Mucosa of descending colon (tissue), 3 donors: ENCODE results near the gene WWC2. TPM values are rescaled to one million over a fixed set of nuclear protein-coding genes. Genes with fewer than 3 reads are reported as not detected.
"Not testable (repeated sequence)": the region's sequence is repeated elsewhere in the genome, so short reads cannot be mapped to it uniquely, and the experiment has no call there.

Experiments
- ATAC-seq: fragments of 200-7000 bp; cut with Tn5 transposase; one replicate; pipeline ENCODE4 v1.9.1; 2020; ENCODE audit warnings: mild to moderate bottlenecking, moderate library complexity
- DNase-seq, 3 donors: peaks; one replicate each; pipeline ENCODE4 v3.0.0-alpha.2; 2020
- H3K36me3 ChIP-seq: fragments of 200-600 bp; one replicate; pipeline ENCODE4 v1.8.0; 2021; ENCODE audit warnings: low read depth, mild to moderate bottlenecking
- H3K4me1 ChIP-seq: fragments of 200-600 bp; one replicate; pipeline ENCODE4 v1.8.0; 2021; ENCODE audit warnings: low read depth, mild to moderate bottlenecking
- H3K4me3 ChIP-seq: fragments of 200-600 bp; one replicate; pipeline ENCODE4 v1.8.0; 2021; ENCODE audit warnings: mild to moderate bottlenecking
- H3K9me3 ChIP-seq: fragments of 200-600 bp; one replicate; pipeline ENCODE4 v1.8.0; 2021; ENCODE audit warnings: mild to moderate bottlenecking
- intact Hi-C, 2 donors: fragments of 100-400 bp; cut with DNase I in 1 of 2; cut with micrococcal nuclease in 1 of 2; formaldehyde crosslinking; loops; one replicate each; pipeline versions ENCODE4 v1.11.0 to v1.11.1; 2022; cut with DNase I, micrococcal nuclease
- total RNA-seq, 3 donors: library from RNA; stranded (reverse); fragmentation: NEBNext Ultra II Directional in 2 of 3; extraction: Animal tissue kit (Norgen Biotek cat#: 25700) in 2 of 3; gene quantifications; one replicate each; pipeline versions ENCODE4 v1.2.1 to v1.2.4, GENCODE V29; 2021 to 2023
- TF ChIP-seq, protein P1 (sequence below): fragments of 200-600 bp; IDR thresholded peaks from one replicate; pipeline ENCODE4 v1.8.0; 2022; ENCODE audit warnings: antibody characterized with exemption, mild to moderate bottlenecking
- donor health status: DM: no; HTN: no; CAD: no; lungs with moderate emphysema.
- donor health status: DM: no; HTN: no; CAD: no.
- donor health status: DM: no; HTN: yes; CAD: no.

The WWC2 gene
- total RNA-seq, 3 donors from 2014 or later, result 6.4 to 31.2 (median 7.7) TPM

GRCh38 chr4:183111452-183111885 lies 12.4 kb downstream of the WWC2 start:
- ATAC-seq (peak; percentile 89), DNase-seq (no peak)
- H3K9me3 ChIP-seq, result no peaks in the 10 kb centered on the region
- intact Hi-C loops, result no loop called here
- TF ChIP-seq, protein P1, sequence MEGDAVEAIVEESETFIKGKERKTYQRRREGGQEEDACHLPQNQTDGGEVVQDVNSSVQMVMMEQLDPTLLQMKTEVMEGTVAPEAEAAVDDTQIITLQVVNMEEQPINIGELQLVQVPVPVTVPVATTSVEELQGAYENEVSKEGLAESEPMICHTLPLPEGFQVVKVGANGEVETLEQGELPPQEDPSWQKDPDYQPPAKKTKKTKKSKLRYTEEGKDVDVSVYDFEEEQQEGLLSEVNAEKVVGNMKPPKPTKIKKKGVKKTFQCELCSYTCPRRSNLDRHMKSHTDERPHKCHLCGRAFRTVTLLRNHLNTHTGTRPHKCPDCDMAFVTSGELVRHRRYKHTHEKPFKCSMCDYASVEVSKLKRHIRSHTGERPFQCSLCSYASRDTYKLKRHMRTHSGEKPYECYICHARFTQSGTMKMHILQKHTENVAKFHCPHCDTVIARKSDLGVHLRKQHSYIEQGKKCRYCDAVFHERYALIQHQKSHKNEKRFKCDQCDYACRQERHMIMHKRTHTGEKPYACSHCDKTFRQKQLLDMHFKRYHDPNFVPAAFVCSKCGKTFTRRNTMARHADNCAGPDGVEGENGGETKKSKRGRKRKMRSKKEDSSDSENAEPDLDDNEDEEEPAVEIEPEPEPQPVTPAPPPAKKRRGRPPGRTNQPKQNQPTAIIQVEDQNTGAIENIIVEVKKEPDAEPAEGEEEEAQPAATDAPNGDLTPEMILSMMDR, result no peak
- no peak overlapping the region for H3K4me3 ChIP-seq
- peaks cover 12% of the 10 kb centered on the region for H3K4me1 ChIP-seq
- no peaks in the 10 kb centered on the region for H3K36me3 ChIP-seq

DNA sequence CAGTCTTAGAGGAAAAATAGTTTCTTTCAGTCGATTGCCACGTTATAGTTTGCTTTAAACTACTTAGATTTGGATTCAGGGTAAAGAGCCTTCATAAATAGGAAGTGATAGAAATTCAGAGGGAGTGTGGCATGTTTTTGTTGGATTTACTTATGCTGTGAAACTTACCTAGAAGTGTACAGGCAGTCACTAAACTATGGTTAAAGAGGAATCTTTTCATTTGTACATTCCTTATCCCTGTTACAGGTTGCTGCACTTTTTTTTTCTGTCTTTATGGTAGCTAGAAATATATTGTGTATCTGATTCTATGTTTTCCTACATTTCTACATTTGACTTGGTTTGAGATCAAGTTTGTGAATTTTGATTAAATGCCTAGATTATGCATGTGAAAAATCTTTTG lies 19.1 kb downstream of the WWC2 start:
- DNase-seq, result no peak
- Histone ChIP-seq H3K4me3 (no peak overlapping the region), H3K36me3 (no peaks in the 10 kb centered on the region), H3K4me1 (no peaks in the 10 kb centered on the region), H3K9me3 (no peaks in the 10 kb centered on the region)
- intact Hi-C loops, result no loop called here
- no peak for ATAC-seq
- TF ChIP-seq, protein P1, result no peak

DNA sequence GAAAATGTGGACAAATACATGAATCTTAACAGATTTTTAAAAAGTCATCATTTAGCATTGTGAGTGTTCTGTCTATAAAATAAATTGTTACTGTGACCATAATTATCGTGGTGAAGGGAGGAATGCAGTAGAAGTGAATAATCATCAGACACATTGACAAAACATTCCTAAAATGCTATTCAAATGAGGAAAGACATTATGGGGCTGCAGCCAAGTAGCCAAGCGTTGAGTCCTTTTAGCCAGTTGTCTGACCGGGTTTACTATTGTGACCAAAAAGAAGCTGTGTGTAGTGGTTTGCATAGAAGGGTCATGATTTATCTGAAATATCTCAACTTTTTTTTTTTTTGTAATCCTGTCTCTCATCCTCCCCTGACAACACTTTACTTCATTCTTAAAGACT lies 19.5 kb downstream of the WWC2 start:
- H3K4me1 ChIP-seq, result no peaks in the 10 kb centered on the region
- H3K4me3 ChIP-seq, result no peak overlapping the region
- TF ChIP-seq, protein P1, result no peak
- ATAC-seq (no peak), DNase-seq (no peak)
- H3K36me3 ChIP-seq, result no peaks in the 10 kb centered on the region
- intact Hi-C loops, result no loop called here
- H3K9me3 ChIP-seq, result no peaks in the 10 kb centered on the region

GRCh38 chr4:183121660-183122059 lies 22.6 kb downstream of the WWC2 start:
- H3K9me3 ChIP-seq, H3K36me3 ChIP-seq, H3K4me3 ChIP-seq, intact Hi-C loops, H3K4me1 ChIP-seq, ATAC-seq, DNase-seq: not testable (repeated sequence)

DNA sequence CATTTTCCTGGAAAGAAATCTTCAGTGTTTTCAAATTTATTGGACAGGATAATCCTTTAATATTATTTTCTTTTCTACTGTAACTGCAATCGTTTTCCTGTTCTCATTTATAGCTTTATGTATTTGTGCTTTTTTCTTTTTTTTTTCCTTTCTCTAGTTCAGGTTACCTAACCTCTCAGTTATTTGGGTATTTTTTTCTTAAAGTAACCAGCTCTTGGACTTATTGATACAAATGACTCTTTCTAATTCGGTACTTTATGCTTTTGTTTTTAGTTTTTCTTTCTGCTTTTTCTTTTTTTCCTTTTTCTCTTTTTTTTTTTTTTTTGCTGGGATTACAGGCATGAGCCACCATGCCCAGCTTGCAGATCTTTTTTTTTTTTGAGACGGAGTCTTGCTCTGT lies 25.2 kb downstream of the WWC2 start:
- Histone ChIP-seq H3K4me3 (no peak overlapping the region), H3K36me3 (no peaks in the 10 kb centered on the region), H3K4me1 (no peaks in the 10 kb centered on the region), H3K9me3 (no peaks in the 10 kb centered on the region)
- TF ChIP-seq, protein P1, result no peak
- intact Hi-C loops, result no loop called here
- DNase-seq, result no peak
- no peak for ATAC-seq

GRCh38 chr4:183124865-183125264 lies 25.8 kb downstream of the WWC2 start:
- ATAC-seq, result no peak
- Histone ChIP-seq H3K4me1 (no peaks in the 10 kb centered on the region), H3K9me3 (no peaks in the 10 kb centered on the region), H3K4me3 (no peak overlapping the region), H3K36me3 (no peaks in the 10 kb centered on the region)
- intact Hi-C loops, result no loop called here
- DNase-seq, result no peak
- TF ChIP-seq, protein P1, result no peak
